Measurements from ENCODE around the gene MAPKAP1.
"Not testable (repeated sequence)": the region's sequence is repeated elsewhere in the genome, so short reads cannot be mapped to it uniquely, and the experiment has no call there.

The MAPKAP1 gene

GRCh38 chr9:125699870-125700269 lies 7.1 kb downstream of the MAPKAP1 start:
- no peak for DNase-seq (ENCODE audit: low spot score)
- TF ChIP-seq, protein P1, sequence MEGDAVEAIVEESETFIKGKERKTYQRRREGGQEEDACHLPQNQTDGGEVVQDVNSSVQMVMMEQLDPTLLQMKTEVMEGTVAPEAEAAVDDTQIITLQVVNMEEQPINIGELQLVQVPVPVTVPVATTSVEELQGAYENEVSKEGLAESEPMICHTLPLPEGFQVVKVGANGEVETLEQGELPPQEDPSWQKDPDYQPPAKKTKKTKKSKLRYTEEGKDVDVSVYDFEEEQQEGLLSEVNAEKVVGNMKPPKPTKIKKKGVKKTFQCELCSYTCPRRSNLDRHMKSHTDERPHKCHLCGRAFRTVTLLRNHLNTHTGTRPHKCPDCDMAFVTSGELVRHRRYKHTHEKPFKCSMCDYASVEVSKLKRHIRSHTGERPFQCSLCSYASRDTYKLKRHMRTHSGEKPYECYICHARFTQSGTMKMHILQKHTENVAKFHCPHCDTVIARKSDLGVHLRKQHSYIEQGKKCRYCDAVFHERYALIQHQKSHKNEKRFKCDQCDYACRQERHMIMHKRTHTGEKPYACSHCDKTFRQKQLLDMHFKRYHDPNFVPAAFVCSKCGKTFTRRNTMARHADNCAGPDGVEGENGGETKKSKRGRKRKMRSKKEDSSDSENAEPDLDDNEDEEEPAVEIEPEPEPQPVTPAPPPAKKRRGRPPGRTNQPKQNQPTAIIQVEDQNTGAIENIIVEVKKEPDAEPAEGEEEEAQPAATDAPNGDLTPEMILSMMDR (IDR thresholded peaks at IDR 0.05; ENCODE audit: extremely low read depth, missing control alignments): no peak

- TF ChIP-seq, protein P1 (IDR thresholded peaks at IDR 0.05; ENCODE audit: extremely low read depth, missing control alignments): no peak
These were observed 10.8 kb downstream of the MAPKAP1 start for GRCh38 chr9:125696106-125696647.

GRCh38 chr9:125695548-125695947 lies 11.5 kb downstream of the MAPKAP1 start:
- DNase-seq (ENCODE audit: low spot score): not testable (repeated sequence)

More at GRCh38 chr9:125696106-125696647, 10.8 kb downstream of the MAPKAP1 start:
- DNase-seq (ENCODE audit: low spot score): no peak

GRCh38 chr9:125694478-125694877 lies 12.5 kb downstream of the MAPKAP1 start:
- TF ChIP-seq, protein P1 (IDR thresholded peaks at IDR 0.05; ENCODE audit: extremely low read depth, missing control alignments): no peak
- DNase-seq (ENCODE audit: low spot score): no peak

- DNase-seq (ENCODE audit: low spot score): not testable (repeated sequence)
These were observed 13.5 kb downstream of the MAPKAP1 start for GRCh38 chr9:125693492-125693891.

GRCh38 chr9:125691869-125692268 lies 15.1 kb downstream of the MAPKAP1 start:
- DNase-seq (ENCODE audit: low spot score): no peak
- TF ChIP-seq, protein P1 (IDR thresholded peaks at IDR 0.05; ENCODE audit: extremely low read depth, missing control alignments): no peak

GRCh38 chr9:125690679-125691078 lies 16.3 kb downstream of the MAPKAP1 start:
- DNase-seq (ENCODE audit: low spot score): no peak
- TF ChIP-seq, protein P1 (IDR thresholded peaks at IDR 0.05; ENCODE audit: extremely low read depth, missing control alignments): no peak

- no peak for DNase-seq (ENCODE audit: low spot score)
- TF ChIP-seq, protein P1 (IDR thresholded peaks at IDR 0.05; ENCODE audit: extremely low read depth, missing control alignments): no peak
These were observed 19.7 kb downstream of the MAPKAP1 start for GRCh38 chr9:125687163-125687863.
